ENCODE data around the gene TLL1. TPM values are rescaled to one million over a fixed set of nuclear protein-coding genes. Genes with fewer than 3 reads are reported as not detected.

The TLL1 gene
- total RNA-seq, 1 experiment from 2014 or later = 0.63 TPM

GRCh38 chr4:165944900-165945299 is 71.9 kb downstream of the TLL1 start:
- ChIA-PET CTCF (no interaction called here), POLR2A (no interaction called here)
- no peak for TF ChIP-seq ZNF396 (CRISPR knock-in tag; IDR thresholded peaks at IDR 0.05; ENCODE audit: borderline replicate concordance)
- TF ChIP-seq HMGXB4 (CRISPR knock-in tag; IDR thresholded peaks at IDR 0.05) = no peak
- no peak for TF ChIP-seq ZNF263 (CRISPR knock-in tag; IDR thresholded peaks at IDR 0.05; ENCODE audit: low read depth)
- TF ChIP-seq ZNF512 (CRISPR knock-in tag; IDR thresholded peaks at IDR 0.05; ENCODE audit: borderline replicate concordance) = no peak
- TF ChIP-seq CREM (CRISPR knock-in tag; IDR thresholded peaks at IDR 0.05) = no peak
- TF ChIP-seq E2F5 (CRISPR knock-in tag; IDR thresholded peaks at IDR 0.05) = no peak
- no peak for TF ChIP-seq CDX4 (CRISPR knock-in tag; IDR thresholded peaks at IDR 0.05; ENCODE audit: borderline replicate concordance)
- no peak for TF ChIP-seq ESRRA (CRISPR knock-in tag; IDR thresholded peaks at IDR 0.05; ENCODE audit: borderline replicate concordance)
- no peak for TF ChIP-seq ATF1 (CRISPR knock-in tag; IDR thresholded peaks at IDR 0.05)
- TF ChIP-seq ZNF423 (CRISPR knock-in tag; IDR thresholded peaks at IDR 0.05) = no peak
- TF ChIP-seq RELA (CRISPR knock-in tag; IDR thresholded peaks at IDR 0.05; ENCODE audit: borderline replicate concordance) = no peak
- TF ChIP-seq ERG (CRISPR knock-in tag; IDR thresholded peaks at IDR 0.05) = no peak
- TF ChIP-seq GTF2I (CRISPR knock-in tag; conservative IDR thresholded peaks at IDR 0.05) = no peak
- no peak for TF ChIP-seq AFF4 (CRISPR knock-in tag; IDR thresholded peaks at IDR 0.05; ENCODE audit: borderline replicate concordance)
- no peak for TF ChIP-seq IRF1 (CRISPR knock-in tag; IDR thresholded peaks at IDR 0.05)
- no peak for TF ChIP-seq KAT7 (CRISPR knock-in tag; IDR thresholded peaks at IDR 0.05; ENCODE audit: borderline replicate concordance)
- TF ChIP-seq TP53 (CRISPR knock-in tag; IDR thresholded peaks at IDR 0.05) = no peak
- TF ChIP-seq ATF6 (CRISPR knock-in tag; IDR thresholded peaks at IDR 0.05) = no peak
- no peak for TF ChIP-seq HMGA2 (CRISPR knock-in tag; IDR thresholded peaks at IDR 0.05)
- TF ChIP-seq ARID4B (CRISPR knock-in tag; IDR thresholded peaks at IDR 0.05; ENCODE audit: borderline replicate concordance) = no peak
- H3K4me3 Mint-ChIP-seq = no peak overlapping the region
- DNase-seq (ENCODE audit: low spot score) = no peak
- H3K4me1 Mint-ChIP-seq = no peaks in the 10 kb centered on the region; the same call in 1 of the 2 replicates
- H3K27ac Mint-ChIP-seq = no peak overlapping the region
- no peak for ATAC-seq
- H3K9me3 Mint-ChIP-seq = peaks cover 16% of the 10 kb centered on the region
- H3K27me3 Mint-ChIP-seq (ENCODE audit: low read depth) = no peaks in the 10 kb centered on the region
- H3K36me3 Mint-ChIP-seq = no peaks in the 10 kb centered on the region

Data from WTC11 (cell line).